Stimulated activated CD4-positive, alpha-beta T cell treated with anti-CD3 and anti-CD28 coated beads, Interleukin-12 subunit alpha, Interleukin-12 subunit beta, amount 100 ng/mL, for 4 hours (primary cell): Measurements from ENCODE around the gene CDHR5.

Experiments used
- DNase-seq: peaks from one replicate; pipeline ENCODE4 v3.0.0-alpha.2; 2020

CDHR5 gene

DNA sequence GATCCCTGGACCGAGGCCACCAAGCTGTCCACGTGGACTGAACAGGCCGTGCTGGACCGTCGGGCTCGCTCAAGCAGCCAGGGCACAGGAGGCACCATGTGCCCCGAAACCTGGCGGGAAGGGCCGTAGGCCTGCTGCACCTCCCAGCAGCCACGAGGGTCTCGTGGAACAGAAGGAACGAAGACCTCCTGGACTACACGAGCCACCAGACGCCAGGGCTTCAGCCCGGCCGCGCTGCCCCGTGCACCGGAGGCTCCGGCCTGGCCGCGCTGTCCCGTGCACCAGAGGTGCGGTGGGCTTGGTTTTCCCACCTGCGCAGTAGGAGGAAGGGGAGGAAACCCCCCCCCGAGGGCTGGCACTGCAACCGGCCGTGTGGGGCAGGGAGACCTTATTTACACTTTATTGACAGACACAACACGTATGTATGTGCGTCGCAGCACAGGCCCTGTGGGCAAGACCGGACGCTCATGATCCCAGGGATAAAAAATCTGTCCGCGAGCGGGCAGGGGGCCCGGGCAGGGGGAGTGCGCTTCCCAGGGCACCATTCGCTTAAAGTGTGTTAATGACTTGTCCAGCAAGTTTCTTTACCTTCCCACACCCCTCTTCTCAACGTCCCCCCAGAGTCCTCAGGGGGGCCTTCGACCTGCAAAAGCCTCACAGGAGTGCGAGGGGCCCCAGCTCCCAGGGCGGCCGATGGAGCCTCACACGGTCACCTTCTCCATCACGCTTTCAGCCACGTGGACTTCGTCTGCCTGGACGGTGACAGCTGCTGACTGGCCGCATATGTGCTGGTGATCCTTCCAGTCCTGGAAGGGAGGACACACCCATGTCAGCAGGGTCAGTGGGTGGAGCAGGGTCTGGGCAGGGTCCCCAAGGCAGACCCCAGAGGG is 19.3 kb upstream of the CDHR5 start:
- no peak for DNase-seq

- no peak for DNase-seq
Observed at GRCh38 chr11:643366-643765, 18.6 kb upstream of the CDHR5 start.

GRCh38 chr11:641806-642370 is 17.1 kb upstream of the CDHR5 start:
- no peak for DNase-seq

DNA sequence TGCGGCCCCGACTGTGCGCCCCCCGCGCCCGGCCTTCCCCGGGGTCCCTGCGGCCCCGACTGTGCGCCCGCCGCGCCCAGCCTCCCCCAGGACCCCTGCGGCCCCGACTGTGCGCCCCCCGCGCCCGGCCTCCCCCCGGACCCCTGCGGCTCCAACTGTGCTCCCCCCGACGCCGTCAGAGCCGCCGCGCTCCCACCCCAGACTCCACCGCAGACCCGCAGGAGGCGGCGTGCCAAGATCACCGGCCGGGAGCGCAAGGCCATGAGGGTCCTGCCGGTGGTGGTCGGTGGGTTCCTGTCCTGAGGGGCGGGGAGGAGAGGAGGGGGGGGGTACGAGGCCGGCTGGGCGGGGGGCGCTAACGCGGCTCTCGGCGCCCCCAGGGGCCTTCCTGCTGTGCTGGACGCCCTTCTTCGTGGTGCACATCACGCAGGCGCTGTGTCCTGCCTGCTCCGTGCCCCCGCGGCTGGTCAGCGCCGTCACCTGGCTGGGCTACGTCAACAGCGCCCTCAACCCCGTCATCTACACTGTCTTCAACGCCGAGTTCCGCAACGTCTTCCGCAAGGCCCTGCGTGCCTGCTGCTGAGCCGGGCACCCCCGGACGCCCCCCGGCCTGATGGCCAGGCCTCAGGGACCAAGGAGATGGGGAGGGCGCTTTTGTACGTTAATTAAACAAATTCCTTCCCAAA is 15.4 kb upstream of the CDHR5 start:
- no peak for DNase-seq

DNA sequence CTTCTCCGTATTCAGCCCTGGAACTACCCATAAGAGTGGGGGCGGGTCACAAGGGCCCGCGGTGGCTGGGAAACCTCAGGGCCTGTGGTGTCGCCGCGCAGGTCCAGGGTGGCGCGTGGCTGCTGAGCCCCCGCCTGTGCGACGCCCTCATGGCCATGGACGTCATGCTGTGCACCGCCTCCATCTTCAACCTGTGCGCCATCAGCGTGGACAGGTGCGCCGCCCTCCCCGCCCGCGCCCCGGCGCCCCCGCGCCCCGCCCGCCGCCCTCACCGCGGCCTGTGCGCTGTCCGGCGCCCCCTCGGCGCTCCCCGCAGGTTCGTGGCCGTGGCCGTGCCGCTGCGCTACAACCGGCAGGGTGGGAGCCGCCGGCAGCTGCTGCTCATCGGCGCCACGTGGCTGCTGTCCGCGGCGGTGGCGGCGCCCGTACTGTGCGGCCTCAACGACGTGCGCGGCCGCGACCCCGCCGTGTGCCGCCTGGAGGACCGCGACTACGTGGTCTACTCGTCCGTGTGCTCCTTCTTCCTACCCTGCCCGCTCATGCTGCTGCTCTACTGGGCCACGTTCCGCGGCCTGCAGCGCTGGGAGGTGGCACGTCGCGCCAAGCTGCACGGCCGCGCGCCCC is 14.7 kb upstream of the CDHR5 start:
- no peak for DNase-seq

DNA sequence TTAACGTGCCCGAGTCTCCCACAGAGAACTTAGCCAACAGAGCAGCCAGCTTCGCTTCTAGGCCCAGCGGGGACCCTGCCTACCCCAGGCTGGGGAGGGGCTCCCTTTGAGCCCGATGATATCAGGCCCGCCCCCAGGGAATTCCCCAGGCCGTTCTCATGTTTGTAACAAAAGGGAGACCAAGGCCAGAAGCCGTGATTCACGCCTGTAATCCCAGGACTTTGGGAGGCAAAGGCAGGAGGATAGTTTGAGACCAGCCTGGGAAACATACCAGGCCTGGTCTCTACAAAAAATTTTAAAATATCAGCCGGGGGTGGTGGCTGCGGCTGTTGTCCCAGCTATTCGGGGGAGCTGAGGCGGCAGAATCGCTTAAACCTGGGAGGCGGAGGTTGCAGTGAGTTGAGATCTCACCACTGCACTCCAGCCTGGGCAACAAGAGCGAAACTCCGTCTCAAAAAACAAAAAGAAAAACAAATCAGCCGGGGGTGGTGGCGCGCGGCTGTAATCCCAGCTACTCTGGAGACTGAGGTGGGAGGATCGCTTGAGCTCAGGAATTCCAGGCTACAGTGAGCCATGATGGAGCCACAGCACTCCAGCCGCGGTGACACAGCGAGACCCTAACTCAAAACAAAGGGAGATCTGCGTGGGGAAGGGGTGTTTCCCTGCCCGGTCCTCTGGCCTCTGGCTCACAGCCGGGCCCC is 14.0 kb upstream of the CDHR5 start:
- no peak for DNase-seq

GRCh38 chr11:637593-638521 is 13.1 kb upstream of the CDHR5 start:
- no peak for DNase-seq

DNA sequence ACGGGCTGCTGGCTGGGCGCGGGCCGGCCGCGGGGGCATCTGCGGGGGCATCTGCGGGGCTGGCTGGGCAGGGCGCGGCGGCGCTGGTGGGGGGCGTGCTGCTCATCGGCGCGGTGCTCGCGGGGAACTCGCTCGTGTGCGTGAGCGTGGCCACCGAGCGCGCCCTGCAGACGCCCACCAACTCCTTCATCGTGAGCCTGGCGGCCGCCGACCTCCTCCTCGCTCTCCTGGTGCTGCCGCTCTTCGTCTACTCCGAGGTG is 12.5 kb upstream of the CDHR5 start:
- no peak for DNase-seq

DNA sequence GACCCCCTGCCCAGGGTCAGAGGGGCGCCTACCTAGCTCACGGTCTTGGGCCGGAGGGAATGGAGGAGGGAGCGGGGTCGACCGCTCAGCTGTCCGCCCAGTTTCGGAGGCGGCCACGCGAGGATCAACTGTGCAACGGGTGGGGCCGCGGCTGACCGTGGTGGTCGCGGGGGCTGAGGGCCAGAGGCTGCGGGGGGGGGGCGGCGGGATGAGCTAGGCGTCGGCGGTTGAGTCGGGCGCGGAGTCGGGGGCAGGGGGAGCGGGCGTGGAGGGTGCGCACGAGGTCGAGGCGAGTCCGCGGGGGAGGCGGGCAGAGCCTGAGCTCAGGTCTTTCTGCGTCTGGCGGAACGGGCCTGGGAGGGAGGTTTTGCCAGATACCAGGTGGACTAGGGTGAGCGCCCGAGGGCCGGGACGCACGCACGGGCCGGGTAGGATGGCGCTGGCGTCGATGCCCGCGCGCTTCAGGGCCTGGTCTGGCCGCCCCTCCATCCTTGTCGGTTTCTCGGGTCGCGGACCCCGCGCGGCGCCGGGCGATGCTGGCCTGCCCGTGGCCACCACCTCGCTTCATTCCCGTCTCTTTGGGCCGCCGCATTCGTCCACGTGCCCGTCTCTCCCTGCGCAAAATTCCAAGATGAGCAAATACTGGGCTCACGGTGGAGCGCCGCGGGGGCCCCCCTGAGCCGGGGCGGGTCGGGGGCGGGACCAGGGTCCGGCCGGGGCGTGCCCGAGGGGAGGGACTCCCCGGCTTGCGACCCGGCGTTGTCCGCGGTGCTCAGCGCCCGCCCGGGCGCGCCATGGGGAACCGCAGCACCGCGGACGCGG is 12.0 kb upstream of the CDHR5 start, which contains the start of gene DRD4:
Gene DRD4, plus strand, starts transcription at position 759 of the 822 bp plus-strand sequence. Its CDS starts 36 bp downstream, at position 795.
- no peak for DNase-seq

DNA sequence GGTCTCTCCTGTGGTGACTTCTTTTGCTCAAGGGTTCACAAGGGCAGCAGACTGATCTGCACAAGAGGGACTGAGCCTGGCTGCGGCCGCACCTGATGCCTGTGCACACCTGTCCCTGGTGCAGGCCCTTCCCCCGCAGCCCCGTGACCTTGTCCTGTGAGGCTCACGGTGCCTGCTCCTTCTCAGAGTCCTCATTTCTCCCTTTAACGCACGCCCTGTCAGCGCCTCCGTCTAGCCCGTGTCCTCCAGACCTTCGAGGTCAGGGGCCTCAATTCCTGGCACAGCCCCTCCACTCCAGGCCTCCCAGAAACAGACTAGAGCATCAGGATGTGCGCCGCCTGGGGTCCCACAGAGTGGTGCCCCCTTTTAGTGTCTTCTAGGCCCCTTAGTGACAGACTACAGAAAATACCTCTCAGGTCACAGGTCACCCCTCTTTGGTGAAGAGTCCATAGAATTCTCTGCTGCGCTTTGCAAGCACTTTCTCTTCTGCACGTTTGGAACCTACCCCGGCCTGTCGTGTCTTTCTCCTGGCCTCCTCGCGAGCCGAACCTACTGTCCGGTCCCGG is 11.3 kb upstream of the CDHR5 start:
- no peak for DNase-seq

DNA sequence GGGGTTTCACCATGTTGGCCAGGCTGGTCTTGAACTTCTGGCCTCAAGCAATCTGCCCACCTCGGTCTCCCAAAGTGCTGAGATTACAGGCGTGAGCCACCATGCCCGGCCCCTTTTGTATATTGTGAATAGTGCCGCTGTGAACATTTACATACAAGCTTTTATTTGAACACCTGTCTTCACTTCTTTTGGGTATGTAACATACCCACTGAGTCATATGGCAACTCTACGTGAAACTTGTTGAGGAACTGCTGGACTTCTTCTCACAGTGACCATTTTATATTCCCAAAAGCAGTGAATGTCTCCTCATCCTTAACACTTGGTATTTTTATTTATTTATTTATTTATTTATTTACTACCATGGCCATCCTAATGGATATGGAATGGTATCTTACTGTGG is 6.1 kb upstream of the CDHR5 start:
- DNase-seq = no peak

DNA sequence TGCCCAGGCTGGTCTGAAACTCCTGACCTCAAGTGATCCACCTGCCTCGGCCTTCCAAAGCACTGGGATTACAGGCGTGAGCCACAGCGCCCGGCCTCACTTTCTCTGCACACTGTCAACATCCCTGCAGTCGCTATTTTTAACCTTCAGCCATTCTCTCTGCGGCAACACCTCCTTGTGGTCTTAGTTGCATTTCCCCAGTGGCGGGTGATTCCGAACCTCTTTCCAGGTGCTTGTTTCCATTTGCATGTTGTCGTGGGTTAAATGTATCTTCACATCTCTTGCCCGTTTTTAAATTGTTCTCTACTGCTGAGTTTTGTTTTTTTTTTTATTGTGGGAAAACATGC is 4.5 kb upstream of the CDHR5 start:
- DNase-seq = no peak

DNA sequence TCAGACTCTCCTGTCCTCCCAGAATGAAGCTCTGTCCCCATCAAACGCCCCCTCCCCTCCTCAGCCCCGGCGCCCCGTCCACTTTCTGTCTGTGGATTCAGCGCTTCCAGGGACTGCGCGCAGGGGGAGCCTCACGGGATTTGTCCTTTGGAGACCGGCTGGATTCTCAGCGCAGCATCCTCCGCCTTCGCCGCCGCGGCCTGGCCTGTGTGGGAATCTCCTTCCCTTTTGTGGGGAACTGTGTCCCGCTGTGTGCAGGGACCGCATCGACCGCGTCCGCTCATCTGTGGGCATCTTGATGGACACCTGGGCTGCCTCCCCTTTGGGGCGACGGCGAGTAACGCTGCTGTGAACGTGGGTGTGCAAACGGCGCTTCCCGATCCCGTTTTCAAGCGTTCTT is 3.3 kb upstream of the CDHR5 start:
- DNase-seq = no peak

GRCh38 chr11:627308-627576 is 2.5 kb upstream of the CDHR5 start:
- DNase-seq = no peak

- no peak for DNase-seq
Observed at GRCh38 chr11:626475-627307, 1.9 kb upstream of the CDHR5 start, which contains the start of gene SCT. Gene SCT, minus strand, starts transcription at chr11:627181. Its CDS starts 38 bp downstream, at chr11:627143.

DNA sequence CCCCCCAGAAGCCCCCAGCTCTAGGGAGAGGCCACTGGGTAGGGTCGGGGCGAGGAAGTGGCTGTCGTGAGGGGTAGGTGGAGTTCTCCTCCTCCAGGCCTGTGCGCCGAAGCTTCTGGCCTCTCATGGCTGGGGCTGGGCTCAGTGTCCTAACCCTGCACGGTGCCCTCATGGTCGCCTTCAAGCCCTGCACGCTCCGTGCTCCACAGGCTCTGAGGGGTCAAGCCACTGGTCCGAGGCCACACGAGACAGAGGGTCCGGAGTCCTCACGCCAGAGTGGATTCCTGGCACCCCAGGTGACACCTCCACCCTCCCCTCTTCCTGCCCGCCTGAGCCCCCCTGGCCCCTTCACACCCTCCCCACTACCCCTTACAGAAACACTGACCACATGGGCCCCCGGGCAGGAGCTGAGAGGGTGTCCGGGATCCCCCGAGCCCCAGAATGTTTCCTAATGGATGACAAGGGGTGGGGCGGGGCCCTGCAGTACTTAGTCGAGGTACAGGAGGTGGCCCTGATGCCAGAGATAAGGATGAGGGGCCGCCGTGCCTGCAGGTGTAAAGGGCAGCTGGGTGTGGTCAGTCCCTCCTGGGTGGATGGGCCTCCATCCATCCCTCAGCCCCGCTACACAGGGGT is 997 bp upstream of the CDHR5 start:
- DNase-seq = no peak

- no peak for DNase-seq
Observed at GRCh38 chr11:623999-624704, 603 bp downstream of the CDHR5 start.

- no peak for DNase-seq
Observed at GRCh38 chr11:623349-623869, 1.3 kb downstream of the CDHR5 start.

GRCh38 chr11:621838-622237 is 2.9 kb downstream of the CDHR5 start:
- no peak for DNase-seq
